GM21390 (cell line): ENCODE results near the gene AUTS2.
"Not testable (repeated sequence)": the region's sequence is repeated elsewhere in the genome, so short reads cannot be mapped to it uniquely, and the experiment has no call there.

Experiments
- ATAC-seq: cut with Tn5 transposase; IDR thresholded peaks from one replicate; pipeline ENCODE4 v1.9.1; 2021; ENCODE audit not compliant: unreplicated experiment

AUTS2 gene

DNA sequence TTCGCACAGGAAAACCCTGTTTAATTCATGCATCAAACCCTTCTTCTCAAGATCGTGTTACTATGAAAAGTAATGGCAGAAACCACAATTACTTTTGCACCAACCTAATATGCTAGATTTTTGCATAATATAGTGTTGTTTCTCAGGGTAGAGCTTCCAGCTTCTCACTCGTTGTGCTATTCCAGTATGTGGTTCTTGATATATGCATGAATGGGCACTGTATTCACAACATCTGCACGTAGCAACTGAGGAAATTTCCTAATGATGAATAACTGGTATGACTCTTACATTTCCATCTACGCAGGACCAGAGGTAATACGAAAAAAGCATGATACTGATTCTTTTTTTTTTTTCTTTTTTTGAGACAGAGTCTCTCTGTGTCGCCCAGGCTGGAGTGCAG, 1207.1 kb downstream of the AUTS2 start:
- ATAC-seq = peak; percentile 73

DNA sequence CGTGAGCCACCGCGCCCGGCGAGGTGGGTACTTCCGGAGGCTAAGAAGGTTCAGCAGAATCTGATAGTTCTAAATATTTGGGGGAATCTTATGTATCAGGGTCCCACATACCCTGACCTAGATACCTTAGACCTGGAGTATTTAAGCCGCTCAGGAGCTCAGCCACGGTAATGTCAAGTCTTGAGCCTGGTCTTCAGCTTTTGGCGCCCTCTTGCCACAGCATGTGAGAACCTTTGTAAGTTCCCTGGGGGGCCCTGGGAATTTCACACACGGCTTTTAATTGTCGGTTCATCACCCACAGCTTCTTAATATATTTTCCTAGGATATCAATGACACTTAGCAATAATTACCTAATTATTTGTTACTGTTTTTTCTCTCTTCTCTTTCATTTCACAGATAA, 1209.4 kb downstream of the AUTS2 start:
- no peak for ATAC-seq

GRCh38 chr7:70808876-70809275, 1210.6 kb downstream of the AUTS2 start:
- ATAC-seq = no peak

GRCh38 chr7:70810558-70811139, 1212.4 kb downstream of the AUTS2 start:
- no peak for ATAC-seq

DNA sequence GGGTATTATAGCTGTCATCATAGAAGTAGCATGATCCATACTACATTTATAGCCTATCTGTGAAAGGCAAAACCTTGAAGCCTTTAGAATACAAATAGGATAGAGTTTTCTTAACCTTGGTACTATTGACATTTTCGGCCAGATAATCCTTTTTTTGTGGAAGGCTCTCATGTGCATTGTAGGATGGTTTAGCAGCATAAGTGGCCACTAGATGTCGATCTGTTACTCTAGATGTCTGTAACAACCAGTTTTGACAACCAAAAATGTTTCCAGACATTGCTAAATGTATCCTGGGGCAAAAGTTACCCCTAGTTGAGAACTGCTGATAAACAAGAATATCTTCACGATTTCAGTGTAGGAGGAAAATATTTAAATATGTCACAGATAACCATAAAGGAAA, 1214.2 kb downstream of the AUTS2 start:
- no peak for ATAC-seq

- ATAC-seq = not testable (repeated sequence)
Observed at GRCh38 chr7:70822490-70822889, 1224.2 kb downstream of the AUTS2 start.

DNA sequence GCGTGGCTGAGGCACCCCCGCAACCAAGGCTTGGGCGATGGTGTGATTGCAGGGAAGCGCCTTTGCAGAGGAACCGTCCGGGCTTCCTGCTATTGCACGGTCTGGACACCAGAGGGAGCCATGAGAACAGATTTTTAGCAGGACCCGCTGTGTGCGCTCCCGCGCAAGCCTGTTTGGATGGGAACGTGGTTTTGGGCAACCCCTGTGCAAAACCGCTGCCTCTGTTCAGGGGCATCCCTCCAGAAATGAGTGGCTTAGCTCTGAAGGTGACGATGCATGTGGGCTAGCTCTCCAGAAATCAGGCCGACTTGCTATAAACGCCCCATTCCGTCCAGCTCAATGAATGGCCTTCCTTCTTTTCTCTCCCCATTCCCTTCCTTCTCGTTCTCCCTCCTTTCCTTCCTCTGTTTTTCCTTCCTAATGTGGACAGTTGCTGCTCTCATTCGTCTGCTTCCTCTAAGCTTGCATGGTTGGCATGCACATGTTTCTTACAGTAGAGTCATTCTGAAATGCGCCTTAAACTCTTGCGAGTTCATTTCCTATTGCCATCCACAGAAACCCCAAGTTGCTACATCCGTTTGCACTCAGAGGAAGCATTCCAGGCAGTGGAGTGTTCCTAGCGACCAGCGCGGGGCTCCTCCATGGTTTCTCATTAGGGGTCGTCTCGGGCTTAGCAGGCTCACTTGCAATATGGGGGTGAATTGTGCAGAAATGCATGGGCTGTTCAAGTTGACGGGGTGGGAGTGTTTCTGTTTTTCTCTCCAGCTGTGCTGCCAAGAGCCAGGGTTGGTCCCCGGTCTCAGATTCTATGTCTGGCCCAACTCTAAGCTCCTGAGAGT, 1231.2 kb downstream of the AUTS2 start:
- ATAC-seq = peak; percentile 76

GRCh38 chr7:70830060-70830395, 1231.8 kb downstream of the AUTS2 start:
- no peak for ATAC-seq

GRCh38 chr7:70830426-70830825, 1232.2 kb downstream of the AUTS2 start:
- no peak for ATAC-seq

GRCh38 chr7:70833726-70834125, 1235.5 kb downstream of the AUTS2 start:
- ATAC-seq = no peak

DNA sequence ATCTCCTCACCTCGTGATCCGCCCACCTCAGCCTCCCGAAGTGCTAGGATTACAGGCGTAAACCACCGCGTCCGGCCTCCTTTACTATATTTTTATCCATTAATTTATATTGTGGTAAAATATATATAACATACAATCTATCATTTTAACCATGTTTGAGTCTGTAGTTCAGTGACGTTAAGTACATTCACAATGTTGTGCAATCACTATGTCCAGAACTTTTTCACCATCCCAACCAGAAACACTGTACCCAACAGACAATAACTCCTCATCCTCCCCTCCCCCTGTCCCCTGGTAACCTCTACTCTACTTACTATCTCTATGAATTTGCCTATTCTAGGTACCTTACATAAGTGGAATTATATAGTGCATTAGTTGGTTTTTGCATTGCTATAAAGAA, 1236.1 kb downstream of the AUTS2 start:
- ATAC-seq = no peak

GRCh38 chr7:70835658-70836057, 1237.4 kb downstream of the AUTS2 start:
- no peak for ATAC-seq

DNA sequence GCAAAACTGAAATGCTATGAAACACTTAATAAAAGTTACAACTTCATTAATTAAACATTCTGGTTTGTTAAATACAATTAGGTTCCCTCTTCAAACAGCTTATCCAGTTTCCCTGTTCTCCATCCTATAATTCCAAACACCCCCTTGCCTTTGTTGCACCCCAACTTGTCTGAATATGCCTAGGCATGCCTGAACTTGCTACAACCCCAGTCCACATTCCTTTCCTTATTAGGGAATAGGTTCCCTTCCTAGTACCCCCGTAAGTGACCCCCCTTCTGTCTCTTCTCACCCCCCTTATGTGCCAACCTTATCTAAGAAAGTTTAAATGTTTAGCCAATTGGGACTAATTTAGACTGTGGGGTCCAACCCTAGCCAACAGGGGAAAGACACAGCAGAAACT, 1238.0 kb downstream of the AUTS2 start:
- ATAC-seq = no peak

- ATAC-seq = no peak
Observed at GRCh38 chr7:70836946-70837345, 1238.7 kb downstream of the AUTS2 start.

DNA sequence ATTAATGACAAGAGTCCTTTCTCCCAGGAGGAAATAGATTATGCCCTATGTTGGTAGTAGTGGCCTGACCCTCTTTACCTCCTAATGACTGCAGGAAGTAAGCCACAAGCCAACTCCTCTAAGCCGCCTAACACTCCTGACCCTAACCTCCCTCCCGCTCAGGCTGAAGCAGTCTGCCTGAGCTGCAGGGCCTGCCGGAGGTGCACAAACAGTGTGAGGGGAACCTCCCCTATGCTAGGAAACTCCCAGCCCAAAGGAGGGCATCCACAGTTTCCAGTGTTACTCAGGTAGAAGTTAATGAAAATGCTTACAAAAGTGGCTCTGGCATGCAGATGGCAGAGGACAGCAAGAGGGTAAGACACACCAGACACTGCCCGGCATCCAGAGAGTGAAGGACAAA, 1239.3 kb downstream of the AUTS2 start:
- ATAC-seq = no peak

GRCh38 chr7:70838292-70838907, 1240.1 kb downstream of the AUTS2 start:
- ATAC-seq = no peak
